Left ventricle myocardium inferior (tissue), 1 donor: Measurements from ENCODE around the gene CLPX. TPM values are rescaled to one million over a fixed set of nuclear protein-coding genes. Genes with fewer than 3 reads are reported as not detected.

ENCODE experiments used
- DNase-seq: peaks from one replicate; pipeline ENCODE4 v3.0.0-alpha.2; 2020
- H3K27ac ChIP-seq: fragments of 200-600 bp; replicated peaks from 2 replicates; pipeline ENCODE4 v1.8.0; 2021
- H3K27me3 ChIP-seq: fragments of 200-600 bp; 2 replicates; pipeline ENCODE4 v1.8.0; 2021; ENCODE audit warnings: low read depth
- H3K36me3 ChIP-seq: fragments of 200-600 bp; 2 replicates; pipeline ENCODE4 v1.8.0; 2021
- H3K4me1 ChIP-seq: fragments of 200-600 bp; 2 replicates; pipeline ENCODE4 v1.8.0; 2021
- H3K4me3 ChIP-seq: fragments of 200-600 bp; 2 replicates; pipeline ENCODE4 v1.8.0; 2021; ENCODE audit warnings: mild to moderate bottlenecking, moderate library complexity
- H3K9me3 ChIP-seq: fragments of 200-600 bp; replicated peaks from 2 replicates; pipeline ENCODE4 v1.8.0; 2021
- CTCF ChIP-seq: fragments of 200-600 bp; IDR thresholded peaks from 2 replicates; pipeline ENCODE4 v1.8.0; 2021; ENCODE audit warnings: antibody characterized with exemption, mild to moderate bottlenecking, borderline replicate concordance
- intact Hi-C: fragments of 100-400 bp; cut with micrococcal nuclease; formaldehyde crosslinking; loops from one replicate; pipeline ENCODE4 v1.11.0; 2022
- total RNA-seq: library from RNA; stranded (reverse); fragmentation: NEBNext Ultra II Directional; extraction: Animal tissue kit (Norgen Biotek cat#: 25700); gene quantifications from one replicate; pipeline ENCODE4 v1.2.1, GENCODE V29; 2021
- donor health status: DM: no; HTN: yes; CAD: no; lungs with severe emphysema.

Gene CLPX
- total RNA-seq, 1 donor from 2014 or later = 52.5 TPM

- H3K9me3 ChIP-seq = no peaks in the 10 kb centered on the region
- H3K27ac ChIP-seq = peak within 1 kb of the TSS; percentile 72
- intact Hi-C loops = no loop called here
Measured at GRCh38 chr15:65210770-65211481, 25.8 kb upstream of the CLPX start, which contains the start of gene CILP. Gene CILP (minus strand): TSS chr15:65211473. CDS start chr15:65209755, 1,718 bp downstream.

GRCh38 chr15:65209701-65210643, 24.8 kb upstream of the CLPX start:
- intact Hi-C loops = no loop called here
- no peak for TF ChIP-seq CTCF
- Histone ChIP-seq H3K4me3 (peak overlapping the region; percentile 25), H3K27me3 (no peaks in the 10 kb centered on the region), H3K27ac (peak overlapping the region; percentile 72), H3K36me3 (no peaks in the 10 kb centered on the region), H3K9me3 (no peaks in the 10 kb centered on the region), H3K4me1 (peaks cover 16% of the 10 kb centered on the region)
- peak; percentile 35 for DNase-seq

More at GRCh38 chr15:65210770-65211481, 25.8 kb upstream of the CLPX start, which contains the start of gene CILP:
- Histone ChIP-seq H3K36me3 (no peaks in the 10 kb centered on the region), H3K4me3 (peak within 1 kb of the TSS; percentile 25), H3K4me1 (peaks cover 16% of the 10 kb centered on the region), H3K27me3 (no peaks in the 10 kb centered on the region)
- no peak for TF ChIP-seq CTCF
- no peak for DNase-seq

- intact Hi-C loops = no loop called here
- no peak for DNase-seq
- Histone ChIP-seq H3K36me3 (no peaks in the 10 kb centered on the region), H3K4me1 (peaks cover 16% of the 10 kb centered on the region), H3K4me3 (no peak overlapping the region), H3K27ac (no peak overlapping the region), H3K9me3 (no peaks in the 10 kb centered on the region), H3K27me3 (no peaks in the 10 kb centered on the region)
- no peak for TF ChIP-seq CTCF
Measured at GRCh38 chr15:65208647-65209046, 23.5 kb upstream of the CLPX start.

- Histone ChIP-seq H3K4me1 (peaks cover 14% of the 10 kb centered on the region), H3K4me3 (no peak overlapping the region), H3K36me3 (no peaks in the 10 kb centered on the region), H3K27ac (no peak overlapping the region), H3K9me3 (no peaks in the 10 kb centered on the region), H3K27me3 (no peaks in the 10 kb centered on the region)
- DNase-seq = no peak
- TF ChIP-seq CTCF = no peak
- intact Hi-C loops = no loop called here
Measured at GRCh38 chr15:65207280-65207840, 22.2 kb upstream of the CLPX start.

GRCh38 chr15:65206750-65207149, 21.6 kb upstream of the CLPX start:
- Histone ChIP-seq H3K4me3 (no peak overlapping the region), H3K36me3 (no peaks in the 10 kb centered on the region), H3K4me1 (peaks cover 8% of the 10 kb centered on the region), H3K27me3 (no peaks in the 10 kb centered on the region), H3K9me3 (no peaks in the 10 kb centered on the region), H3K27ac (no peak overlapping the region)
- no peak for DNase-seq
- no peak for TF ChIP-seq CTCF
- intact Hi-C loops = no loop called here
